ENCODE measurements around the gene KCNH6.

Gene KCNH6

GRCh38 chr17:63512896-63513644, 10.1 kb upstream of the KCNH6 start:
- H3K4me3 ChIP-seq (ENCODE audit: extremely low read depth, insufficient read depth, low read length, poor library complexity, severe bottlenecking), result no peak overlapping the region
- H3K9me3 ChIP-seq (ENCODE audit: control insufficient read depth, low read length), result no peaks in the 10 kb centered on the region
- WGBS, 2 experiments (ENCODE audit: insufficient coverage in 2 of 2), result 84 to 88% methylated on average over 6 to 7 of the region's 7 CpGs
- H3K36me3 ChIP-seq (ENCODE audit: control insufficient read depth, insufficient read depth, low read length), result no peaks in the 10 kb centered on the region
- H3K27ac ChIP-seq (ENCODE audit: low read depth, low read length, severe bottlenecking), result no peak overlapping the region
- H3K4me1 ChIP-seq (ENCODE audit: control insufficient read depth, insufficient read depth, low read length, poor library complexity, severe bottlenecking), result peaks cover 9% of the 10 kb centered on the region

- Histone ChIP-seq H3K9me3 (ENCODE audit: control insufficient read depth, low read length) (no peaks in the 10 kb centered on the region), H3K27ac (ENCODE audit: low read depth, low read length, severe bottlenecking) (no peak overlapping the region), H3K4me1 (ENCODE audit: control insufficient read depth, insufficient read depth, low read length, poor library complexity, severe bottlenecking) (peaks cover 9% of the 10 kb centered on the region), H3K4me3 (ENCODE audit: extremely low read depth, insufficient read depth, low read length, poor library complexity, severe bottlenecking) (no peak overlapping the region), H3K36me3 (ENCODE audit: control insufficient read depth, insufficient read depth, low read length) (no peaks in the 10 kb centered on the region)
- WGBS, 2 experiments (ENCODE audit: insufficient coverage in 2 of 2), result 83% methylated on average over 2 of the region's 3 CpGs
Observed at GRCh38 chr17:63514477-63514876, 8.7 kb upstream of the KCNH6 start.

GRCh38 chr17:63514974-63515373, 8.2 kb upstream of the KCNH6 start:
- no peaks in the 10 kb centered on the region for H3K9me3 ChIP-seq (ENCODE audit: control insufficient read depth, low read length)
- no peak overlapping the region for H3K4me3 ChIP-seq (ENCODE audit: extremely low read depth, insufficient read depth, low read length, poor library complexity, severe bottlenecking)
- H3K36me3 ChIP-seq (ENCODE audit: control insufficient read depth, insufficient read depth, low read length), result no peaks in the 10 kb centered on the region
- H3K27ac ChIP-seq (ENCODE audit: low read depth, low read length, severe bottlenecking), result no peak overlapping the region
- H3K4me1 ChIP-seq (ENCODE audit: control insufficient read depth, insufficient read depth, low read length, poor library complexity, severe bottlenecking), result peaks cover 9% of the 10 kb centered on the region
- WGBS, 2 experiments (ENCODE audit: insufficient coverage in 2 of 2), result 83 to 89% methylated on average over 1 of the region's 2 CpGs

GRCh38 chr17:63515426-63515825, 7.7 kb upstream of the KCNH6 start:
- peaks cover 9% of the 10 kb centered on the region for H3K4me1 ChIP-seq (ENCODE audit: control insufficient read depth, insufficient read depth, low read length, poor library complexity, severe bottlenecking)
- no peak overlapping the region for H3K4me3 ChIP-seq (ENCODE audit: extremely low read depth, insufficient read depth, low read length, poor library complexity, severe bottlenecking)
- H3K36me3 ChIP-seq (ENCODE audit: control insufficient read depth, insufficient read depth, low read length), result no peaks in the 10 kb centered on the region
- WGBS, 2 experiments (ENCODE audit: insufficient coverage in 2 of 2), result 86 to 89% methylated on average over 1 of the region's 1 CpG
- no peaks in the 10 kb centered on the region for H3K9me3 ChIP-seq (ENCODE audit: control insufficient read depth, low read length)
- no peak overlapping the region for H3K27ac ChIP-seq (ENCODE audit: low read depth, low read length, severe bottlenecking)

GRCh38 chr17:63516910-63517824, 6.0 kb upstream of the KCNH6 start:
- peaks cover 9% of the 10 kb centered on the region for H3K4me1 ChIP-seq (ENCODE audit: control insufficient read depth, insufficient read depth, low read length, poor library complexity, severe bottlenecking)
- H3K4me3 ChIP-seq (ENCODE audit: extremely low read depth, insufficient read depth, low read length, poor library complexity, severe bottlenecking), result no peak overlapping the region
- peak overlapping the region; percentile 10 for H3K27ac ChIP-seq (ENCODE audit: low read depth, low read length, severe bottlenecking)
- no peaks in the 10 kb centered on the region for H3K36me3 ChIP-seq (ENCODE audit: control insufficient read depth, insufficient read depth, low read length)
- H3K9me3 ChIP-seq (ENCODE audit: control insufficient read depth, low read length), result no peaks in the 10 kb centered on the region
- 84 to 89% methylated on average over 5 to 6 of the region's 6 CpGs for WGBS, 2 experiments (ENCODE audit: insufficient coverage in 2 of 2)

GRCh38 chr17:63517825-63518534, 5.2 kb upstream of the KCNH6 start:
- H3K27ac ChIP-seq (ENCODE audit: low read depth, low read length, severe bottlenecking), result no peak overlapping the region
- no peaks in the 10 kb centered on the region for H3K9me3 ChIP-seq (ENCODE audit: control insufficient read depth, low read length)
- no peaks in the 10 kb centered on the region for H3K36me3 ChIP-seq (ENCODE audit: control insufficient read depth, insufficient read depth, low read length)
- H3K4me3 ChIP-seq (ENCODE audit: extremely low read depth, insufficient read depth, low read length, poor library complexity, severe bottlenecking), result no peak overlapping the region
- peaks cover 9% of the 10 kb centered on the region for H3K4me1 ChIP-seq (ENCODE audit: control insufficient read depth, insufficient read depth, low read length, poor library complexity, severe bottlenecking)
- WGBS, 2 experiments (ENCODE audit: insufficient coverage in 2 of 2), result 74 to 92% methylated on average over 6 to 7 of the region's 8 CpGs

GRCh38 chr17:63519116-63519881, 3.9 kb upstream of the KCNH6 start:
- no peaks in the 10 kb centered on the region for H3K36me3 ChIP-seq (ENCODE audit: control insufficient read depth, insufficient read depth, low read length)
- 82 to 88% methylated on average over 1 of the region's 1 CpG for WGBS, 2 experiments (ENCODE audit: insufficient coverage in 2 of 2)
- no peak overlapping the region for H3K4me3 ChIP-seq (ENCODE audit: extremely low read depth, insufficient read depth, low read length, poor library complexity, severe bottlenecking)
- H3K9me3 ChIP-seq (ENCODE audit: control insufficient read depth, low read length), result no peaks in the 10 kb centered on the region
- peaks cover 9% of the 10 kb centered on the region for H3K4me1 ChIP-seq (ENCODE audit: control insufficient read depth, insufficient read depth, low read length, poor library complexity, severe bottlenecking)
- H3K27ac ChIP-seq (ENCODE audit: low read depth, low read length, severe bottlenecking), result no peak overlapping the region

GRCh38 chr17:63519972-63520882, 2.9 kb upstream of the KCNH6 start:
- H3K27ac ChIP-seq (ENCODE audit: low read depth, low read length, severe bottlenecking), result no peak overlapping the region
- no peaks in the 10 kb centered on the region for H3K36me3 ChIP-seq (ENCODE audit: control insufficient read depth, insufficient read depth, low read length)
- no peaks in the 10 kb centered on the region for H3K9me3 ChIP-seq (ENCODE audit: control insufficient read depth, low read length)
- WGBS, 2 experiments (ENCODE audit: insufficient coverage in 2 of 2), result 55 to 93% methylated on average over 2 to 3 of the region's 5 CpGs
- no peak overlapping the region for H3K4me3 ChIP-seq (ENCODE audit: extremely low read depth, insufficient read depth, low read length, poor library complexity, severe bottlenecking)
- H3K4me1 ChIP-seq (ENCODE audit: control insufficient read depth, insufficient read depth, low read length, poor library complexity, severe bottlenecking), result peaks cover 9% of the 10 kb centered on the region

- 91 to 95% methylated on average over 10 to 11 of the region's 14 CpGs for WGBS, 2 experiments (ENCODE audit: insufficient coverage in 2 of 2)
- no peak overlapping the region for H3K4me3 ChIP-seq (ENCODE audit: extremely low read depth, insufficient read depth, low read length, poor library complexity, severe bottlenecking)
- no peaks in the 10 kb centered on the region for H3K9me3 ChIP-seq (ENCODE audit: control insufficient read depth, low read length)
- H3K27ac ChIP-seq (ENCODE audit: low read depth, low read length, severe bottlenecking), result no peak overlapping the region
- no peaks in the 10 kb centered on the region for H3K36me3 ChIP-seq (ENCODE audit: control insufficient read depth, insufficient read depth, low read length)
- no peaks in the 10 kb centered on the region for H3K4me1 ChIP-seq (ENCODE audit: control insufficient read depth, insufficient read depth, low read length, poor library complexity, severe bottlenecking)
Observed at GRCh38 chr17:63524051-63524450, 893 bp downstream of the KCNH6 start.

All from mesodermal cell (in vitro differentiated cells).